ENCODE data around the gene LGALS3BP.

DNA sequence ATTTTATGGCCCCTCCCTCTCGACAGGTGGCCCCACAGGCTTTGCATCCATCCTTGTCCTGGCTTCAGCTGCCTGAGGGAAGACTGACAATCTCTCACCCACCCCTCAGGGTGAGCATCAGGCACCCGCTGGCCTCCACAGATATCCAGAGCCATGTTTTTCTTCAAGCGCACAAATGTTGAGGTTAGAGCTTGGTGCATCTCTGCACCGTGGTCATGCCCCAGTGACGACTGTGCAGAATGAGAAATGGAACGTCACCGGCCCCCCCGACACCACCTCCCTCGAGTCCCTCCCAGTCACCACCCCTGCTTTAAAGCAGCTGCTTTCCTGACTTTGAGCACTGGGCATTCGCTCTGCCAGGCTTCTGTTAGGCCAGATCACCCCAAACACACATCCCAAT is 34.8 kb downstream of the LGALS3BP start:
- TF ChIP-seq CTCF (IDR thresholded peaks at IDR 0.05; ENCODE audit: low read depth, low read length, missing input control), result no peak
- TF ChIP-seq, protein P1, sequence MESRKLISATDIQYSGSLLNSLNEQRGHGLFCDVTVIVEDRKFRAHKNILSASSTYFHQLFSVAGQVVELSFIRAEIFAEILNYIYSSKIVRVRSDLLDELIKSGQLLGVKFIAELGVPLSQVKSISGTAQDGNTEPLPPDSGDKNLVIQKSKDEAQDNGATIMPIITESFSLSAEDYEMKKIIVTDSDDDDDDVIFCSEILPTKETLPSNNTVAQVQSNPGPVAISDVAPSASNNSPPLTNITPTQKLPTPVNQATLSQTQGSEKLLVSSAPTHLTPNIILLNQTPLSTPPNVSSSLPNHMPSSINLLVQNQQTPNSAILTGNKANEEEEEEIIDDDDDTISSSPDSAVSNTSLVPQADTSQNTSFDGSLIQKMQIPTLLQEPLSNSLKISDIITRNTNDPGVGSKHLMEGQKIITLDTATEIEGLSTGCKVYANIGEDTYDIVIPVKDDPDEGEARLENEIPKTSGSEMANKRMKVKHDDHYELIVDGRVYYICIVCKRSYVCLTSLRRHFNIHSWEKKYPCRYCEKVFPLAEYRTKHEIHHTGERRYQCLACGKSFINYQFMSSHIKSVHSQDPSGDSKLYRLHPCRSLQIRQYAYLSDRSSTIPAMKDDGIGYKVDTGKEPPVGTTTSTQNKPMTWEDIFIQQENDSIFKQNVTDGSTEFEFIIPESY (IDR thresholded peaks at IDR 0.05), result no peak
- TF ChIP-seq GABPA (IDR thresholded peaks at IDR 0.05 in 1 of 2, conservative IDR thresholded peaks at IDR 0.05 in 1 of 2), result no peak
- TF ChIP-seq ATF3 (IDR thresholded peaks at IDR 0.05), result no peak
